A549 (cell line): Measurements from ENCODE around the gene AFF1. TPM values are rescaled to one million over a fixed set of nuclear protein-coding genes. Genes with fewer than 3 reads are reported as not detected.

ENCODE experiments used
- ATAC-seq, 2 experiments: fragments of 200-7000 bp in 1 of 2; fragments of >200 bp in 1 of 2; cut with Nextera tagmentation in 1 of 2; cut with Tn5 transposase in 1 of 2; 3 replicates each; pipeline versions ENCODE4 v1.8.0 to v1.9.1; 2018 to 2020; ENCODE audit warnings: mild to moderate bottlenecking in 1 of 2, moderate library complexity in 1 of 2
- CTCF ChIA-PET: fragments of 300-600 bp; sonication (Branson Sonifier 250); formaldehyde crosslinking; extraction: SDS; loops from one replicate; lab custom pipeline; 2021; ENCODE audit warnings: antibody characterized with exemption, inconsistent platforms; lab: Yijun Ruan, JAX
- POLR2A ChIA-PET: fragments of 350-600 bp; formaldehyde crosslinking; extraction: SDS; loops from one replicate; lab custom pipeline; 2021; ENCODE audit warnings: antibody characterized with exemption, inconsistent platforms; lab: Yijun Ruan, JAX
- DNase-seq, 2 experiments: peaks; one replicate each; pipeline versions ENCODE4 v3.0.0 to v3.0.0-alpha.2; 2011 to 2016; ENCODE audit warnings: low read depth in 1 of 2, low spot score in 1 of 2
- FAIRE-seq: peaks from 2 replicates; lab custom pipeline; 2011; peaks lifted over from hg19 to GRCh38; lab: Jason Lieb, UNC
- H3K27ac ChIP-seq, 2 experiments: fragments of >200 bp; sonication (Bioruptor Twin); formaldehyde crosslinking; 3 replicates each; pipeline ENCODE4 v1.5.1; 2016 to 2017
- H3K4me1 ChIP-seq: fragments of >200 bp; sonication (Bioruptor Twin); formaldehyde crosslinking; 3 replicates; pipeline ENCODE4 v1.6.1; 2016
- H3K4me2 ChIP-seq: fragments of >200 bp; sonication (Bioruptor Twin); formaldehyde crosslinking; 3 replicates; pipeline ENCODE4 v1.6.1; 2016
- H3K4me3 ChIP-seq: fragments of >200 bp; sonication (Bioruptor Twin); formaldehyde crosslinking; 3 replicates; pipeline ENCODE4 v1.5.1; 2016
- H3K9me3 ChIP-seq: fragments of >200 bp; sonication (Bioruptor Twin); formaldehyde crosslinking; 3 replicates; pipeline ENCODE4 v1.6.1; 2016
- ATOH8 ChIP-seq: fragments of 250-450 bp; sonication (Bioruptor Pico); IDR thresholded peaks from 2 replicates; pipeline ENCODE4 v1.5.0; 2020; ENCODE audit warnings: low read depth, mild to moderate bottlenecking, moderate library complexity
- BCL3 ChIP-seq: fragments of >200 bp; sonication (Bioruptor Twin); formaldehyde crosslinking; IDR thresholded peaks from 3 replicates; pipeline ENCODE4 v1.6.1; 2016
- BHLHE40 ChIP-seq: IDR thresholded peaks from 2 replicates; pipeline ENCODE4 v1.6.1; 2012; ENCODE audit warnings: low read depth, low read length, inconsistent platforms
- CBX8 ChIP-seq: fragments of 200-600 bp; sonication (generic); IDR thresholded peaks from 2 replicates; pipeline ENCODE4 v1.6.1; 2016
- CEBPB ChIP-seq, 2 experiments: fragments of >200 bp in 1 of 2; sonication (Bioruptor Twin) in 1 of 2; formaldehyde crosslinking in 1 of 2; IDR thresholded peaks; 2 replicates each; pipeline ENCODE4 v1.6.1; 2012 to 2016
- CHD2 ChIP-seq: fragments of 150-350 bp; IDR thresholded peaks from 2 replicates; pipeline ENCODE4 v1.6.1; 2014; ENCODE audit warnings: low read length; ENCODE audit not compliant: partially characterized antibody
- EHF ChIP-seq: fragments of 250-450 bp; sonication (Bioruptor Pico); IDR thresholded peaks from 2 replicates; pipeline ENCODE4 v1.5.0; 2020; ENCODE audit warnings: mild to moderate bottlenecking
- EHMT2 ChIP-seq: fragments of 200-600 bp; sonication (generic); IDR thresholded peaks from 2 replicates; pipeline ENCODE4 v1.6.1; 2016; ENCODE audit warnings: antibody characterized with exemption, low read depth, mild to moderate bottlenecking, moderate library complexity
- FOXS1 ChIP-seq: fragments of 250-450 bp; sonication (Bioruptor Pico); IDR thresholded peaks from 2 replicates; pipeline ENCODE4 v1.5.0; 2020; ENCODE audit warnings: mild to moderate bottlenecking, moderate library complexity
- GATA3 ChIP-seq: IDR thresholded peaks from 2 replicates; pipeline ENCODE4 v1.6.1; 2012; ENCODE audit warnings: borderline replicate concordance
- HES2 ChIP-seq: fragments of >200 bp; sonication (Bioruptor Twin); formaldehyde crosslinking; IDR thresholded peaks from 2 replicates; pipeline ENCODE4 v1.6.1; 2016
- HEYL ChIP-seq: fragments of 250-450 bp; sonication (Bioruptor Pico); IDR thresholded peaks from 2 replicates; pipeline ENCODE4 v1.8.0; 2021; ENCODE audit warnings: mild to moderate bottlenecking, moderate library complexity
- HMGXB4 ChIP-seq: fragments of 250-450 bp; sonication (Bioruptor Pico); IDR thresholded peaks from 2 replicates; pipeline ENCODE4 v1.5.0; 2021; ENCODE audit warnings: mild to moderate bottlenecking, moderate library complexity, borderline replicate concordance
- HOXA7 ChIP-seq: fragments of 250-450 bp; sonication (Bioruptor Pico); IDR thresholded peaks from 2 replicates; pipeline ENCODE4 v1.5.0; 2020; ENCODE audit warnings: mild to moderate bottlenecking, moderate library complexity
- HOXB13 ChIP-seq: fragments of 250-450 bp; sonication (Bioruptor Pico); IDR thresholded peaks from 2 replicates; pipeline ENCODE4 v1.5.0; 2020; ENCODE audit warnings: low read depth, mild to moderate bottlenecking, moderate library complexity
- HOXB5 ChIP-seq: fragments of 250-450 bp; sonication (Bioruptor Pico); IDR thresholded peaks from 2 replicates; pipeline ENCODE4 v1.5.0; 2020; ENCODE audit warnings: mild to moderate bottlenecking, moderate library complexity
- JUN ChIP-seq, 2 experiments: fragments of >200 bp; sonication (Bioruptor Twin); formaldehyde crosslinking; IDR thresholded peaks; 2 replicates in 1 of 2; 3 replicates in 1 of 2; pipeline ENCODE4 v1.6.1; 2016 to 2017
- MAFK ChIP-seq: fragments of 450-650 bp; IDR thresholded peaks from 2 replicates; pipeline ENCODE4 v1.6.1; 2014; ENCODE audit not compliant: partially characterized antibody
- MAX ChIP-seq: IDR thresholded peaks from 2 replicates; pipeline ENCODE4 v1.6.1; 2012
- MAZ ChIP-seq: fragments of 150-350 bp; IDR thresholded peaks from 2 replicates; pipeline ENCODE4 v1.6.1; 2014; ENCODE audit warnings: antibody characterized with exemption, low read depth, low read length, borderline replicate concordance
- NPAS2 ChIP-seq: fragments of 250-450 bp; sonication (Bioruptor Pico); IDR thresholded peaks from 2 replicates; pipeline ENCODE4 v1.8.0; 2022; ENCODE audit warnings: mild to moderate bottlenecking, moderate library complexity, borderline replicate concordance
- PBX3 ChIP-seq: IDR thresholded peaks from 2 replicates; pipeline ENCODE4 v1.6.1; 2012
- POLR2A ChIP-seq: IDR thresholded peaks from 2 replicates; pipeline ENCODE4 v1.6.1; 2012; ENCODE audit warnings: mild to moderate bottlenecking, low read length
- RAD21 ChIP-seq, 2 experiments: fragments of >200 bp in 1 of 2; sonication (Bioruptor Twin) in 1 of 2; formaldehyde crosslinking in 1 of 2; IDR thresholded peaks in 1 of 2; conservative IDR thresholded peaks in 1 of 2; 2 replicates in 1 of 2; 3 replicates in 1 of 2; pipeline ENCODE4 v1.6.1; 2012 to 2018; ENCODE audit warnings: inconsistent platforms in 1 of 2
- RCOR1 ChIP-seq: fragments of 150-350 bp; IDR thresholded peaks from 2 replicates; pipeline ENCODE4 v1.6.1; 2014; ENCODE audit warnings: antibody characterized with exemption, low read length, low read depth
- RFX5 ChIP-seq: fragments of 450-650 bp; IDR thresholded peaks from 2 replicates; pipeline ENCODE4 v1.7.1; 2014; ENCODE audit warnings: antibody characterized with exemption, mild to moderate bottlenecking, moderate library complexity
- RNF2 ChIP-seq: fragments of 200-600 bp; sonication (generic); IDR thresholded peaks from 2 replicates; pipeline ENCODE4 v1.6.1; 2016; ENCODE audit warnings: low read depth, mild to moderate bottlenecking, antibody characterized with exemption, moderate library complexity, borderline replicate concordance
- SREBF2 ChIP-seq: fragments of 450-650 bp; IDR thresholded peaks from 2 replicates; pipeline ENCODE4 v1.6.1; 2014; ENCODE audit warnings: mild to moderate bottlenecking, moderate library complexity
- USF2 ChIP-seq: fragments of 450-650 bp; IDR thresholded peaks from 2 replicates; pipeline ENCODE4 v1.6.1; 2014; ENCODE audit warnings: antibody characterized with exemption
- ZSCAN20 ChIP-seq: fragments of 250-450 bp; sonication (Bioruptor Pico); IDR thresholded peaks from 2 replicates; pipeline ENCODE4 v1.8.0; 2022; ENCODE audit warnings: mild to moderate bottlenecking, moderate library complexity
- WGBS: methylation state at CpG from one replicate; pipeline ENCODE4 v1.1.6; 2017; ENCODE audit errors: missing lambda C conversion rate; 5-methylcytosine and 5-hydroxymethylcytosine counted together
- polyA plus RNA-seq, 4 experiments: library from polyadenylated mRNA; depleted of rRNA in 3 of 4; stranded (reverse); fragments of >200 nt; fragmentation: RNase III in 1 of 4; extraction: RNeasy Plus Mini Kit Qiagen cat#74134 plus additional on column Dnase treatment in 1 of 4; gene quantifications; 2 replicates in 3 of 4; 3 replicates in 1 of 4; pipeline ENCODE4 v1.2.3, GENCODE V29; 2011 to 2017

Gene AFF1
- polyA plus RNA-seq, 2 of the 4 experiments (the other 2 are of a cell fraction): 13.7 to 15.4 TPM

- Histone ChIP-seq H3K27ac (no peak overlapping the region), H3K4me3 (no peak overlapping the region), H3K4me2 (no peak overlapping the region), H3K9me3 (no peaks in the 10 kb centered on the region), H3K4me1 (no peaks in the 10 kb centered on the region)
- FAIRE-seq (no peak), DNase-seq (no peak), ATAC-seq (no peak)
- CTCF ChIA-PET: no interaction called here
- 93% methylated on average over 3 of the region's 3 CpGs for WGBS
- TF ChIP-seq CEBPB (IDR thresholded peaks at IDR 0.05) (no peak), JUN (IDR thresholded peaks at IDR 0.05) (no peak), RNF2 (no peak)
- POLR2A ChIA-PET: no interaction called here
Measured at GRCh38 chr4:87166296-87166854, 231.6 kb downstream of the AFF1 start.

- Histone ChIP-seq H3K4me3 (no peak overlapping the region), H3K4me2 (no peak overlapping the region), H3K4me1 (no peaks in the 10 kb centered on the region), H3K27ac (no peak overlapping the region), H3K9me3 (no peaks in the 10 kb centered on the region)
- ATAC-seq (no peak), DNase-seq (no peak), FAIRE-seq (no peak)
- no peak for TF ChIP-seq HES2
- TF ChIP-seq HEYL (CRISPR knock-in tag): no peak
- TF ChIP-seq FOXS1: no peak
- TF ChIP-seq HOXB13 (CRISPR knock-in tag): no peak
- TF ChIP-seq POLR2A: no peak
- TF ChIP-seq EHMT2: no peak
- TF ChIP-seq CEBPB (IDR thresholded peaks at IDR 0.05): no peak
- TF ChIP-seq BHLHE40: no peak
- TF ChIP-seq CBX8: no peak
- TF ChIP-seq RAD21 (conservative IDR thresholded peaks at IDR 0.05 in 1 of 2, IDR thresholded peaks at IDR 0.05 in 1 of 2): no peak
- no peak for TF ChIP-seq RFX5
- TF ChIP-seq MAX: no peak
- no peak for TF ChIP-seq CHD2
- CTCF ChIA-PET: interaction anchor here (0.6 kb wide), 2 partner anchors 27 to 215 kb away, joined by 3 read pairs; no protein-coding TSS in a partner anchor
- whole genome bisulfite sequencing: 91% methylated on average over 2 of the region's 2 CpGs
- POLR2A ChIA-PET: no interaction called here
Measured at GRCh38 chr4:87171944-87172343, 237.1 kb downstream of the AFF1 start.

GRCh38 chr4:87174672-87175071, 239.9 kb downstream of the AFF1 start:
- FAIRE-seq (no peak), ATAC-seq (no peak), DNase-seq (no peak)
- POLR2A ChIA-PET: no interaction called here
- CTCF ChIA-PET: no interaction called here
- no peak overlapping the region for H3K4me3 ChIP-seq
- no peak overlapping the region for H3K27ac ChIP-seq
- TF ChIP-seq MAZ (no peak), HOXB5 (no peak), EHF (CRISPR knock-in tag) (no peak), HOXA7 (CRISPR knock-in tag) (no peak), PBX3 (no peak), JUN (IDR thresholded peaks at IDR 0.05) (no peak), NPAS2 (CRISPR knock-in tag) (no peak), ATOH8 (CRISPR knock-in tag) (no peak), ZSCAN20 (no peak), SREBF2 (no peak), BCL3 (no peak), HMGXB4 (CRISPR knock-in tag) (no peak), RCOR1 (no peak), GATA3 (no peak), USF2 (no peak), MAFK (no peak)
- H3K4me2 ChIP-seq: no peak overlapping the region
- no peaks in the 10 kb centered on the region for H3K4me1 ChIP-seq
- 79% methylated on average over 2 of the region's 2 CpGs for WGBS
- no peaks in the 10 kb centered on the region for H3K9me3 ChIP-seq
